GM12801 (cell line): ENCODE results near the gene ITGB8.

ENCODE experiments used
- TF ChIP-seq, protein P1 (sequence below): IDR thresholded peaks from one replicate; pipeline ENCODE4 v1.5.1; 2011; ENCODE audit warnings: control low read depth; ENCODE audit not compliant: insufficient read length; ENCODE audit errors: extremely low read depth

The ITGB8 gene

DNA sequence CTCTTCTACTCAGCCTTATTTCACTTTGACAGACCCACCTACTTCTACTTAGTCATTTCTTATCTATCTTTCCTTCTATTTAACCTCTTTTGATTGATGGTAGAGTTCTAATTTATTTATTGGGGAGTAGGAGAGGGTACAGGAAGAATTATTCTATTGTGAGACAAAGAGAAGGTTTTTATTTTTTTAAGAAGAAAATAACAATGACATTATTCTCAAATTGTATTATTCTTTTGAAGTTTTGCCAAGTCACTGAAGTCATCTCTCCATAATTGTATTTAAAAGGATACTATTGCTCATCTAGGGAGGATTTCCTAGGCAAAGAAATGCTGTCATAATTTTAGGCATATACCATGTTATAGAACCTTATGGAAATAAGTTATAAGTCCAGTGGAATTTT, 52.7 kb downstream of the ITGB8 start:
- TF ChIP-seq, protein P1, sequence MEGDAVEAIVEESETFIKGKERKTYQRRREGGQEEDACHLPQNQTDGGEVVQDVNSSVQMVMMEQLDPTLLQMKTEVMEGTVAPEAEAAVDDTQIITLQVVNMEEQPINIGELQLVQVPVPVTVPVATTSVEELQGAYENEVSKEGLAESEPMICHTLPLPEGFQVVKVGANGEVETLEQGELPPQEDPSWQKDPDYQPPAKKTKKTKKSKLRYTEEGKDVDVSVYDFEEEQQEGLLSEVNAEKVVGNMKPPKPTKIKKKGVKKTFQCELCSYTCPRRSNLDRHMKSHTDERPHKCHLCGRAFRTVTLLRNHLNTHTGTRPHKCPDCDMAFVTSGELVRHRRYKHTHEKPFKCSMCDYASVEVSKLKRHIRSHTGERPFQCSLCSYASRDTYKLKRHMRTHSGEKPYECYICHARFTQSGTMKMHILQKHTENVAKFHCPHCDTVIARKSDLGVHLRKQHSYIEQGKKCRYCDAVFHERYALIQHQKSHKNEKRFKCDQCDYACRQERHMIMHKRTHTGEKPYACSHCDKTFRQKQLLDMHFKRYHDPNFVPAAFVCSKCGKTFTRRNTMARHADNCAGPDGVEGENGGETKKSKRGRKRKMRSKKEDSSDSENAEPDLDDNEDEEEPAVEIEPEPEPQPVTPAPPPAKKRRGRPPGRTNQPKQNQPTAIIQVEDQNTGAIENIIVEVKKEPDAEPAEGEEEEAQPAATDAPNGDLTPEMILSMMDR: no peak

DNA sequence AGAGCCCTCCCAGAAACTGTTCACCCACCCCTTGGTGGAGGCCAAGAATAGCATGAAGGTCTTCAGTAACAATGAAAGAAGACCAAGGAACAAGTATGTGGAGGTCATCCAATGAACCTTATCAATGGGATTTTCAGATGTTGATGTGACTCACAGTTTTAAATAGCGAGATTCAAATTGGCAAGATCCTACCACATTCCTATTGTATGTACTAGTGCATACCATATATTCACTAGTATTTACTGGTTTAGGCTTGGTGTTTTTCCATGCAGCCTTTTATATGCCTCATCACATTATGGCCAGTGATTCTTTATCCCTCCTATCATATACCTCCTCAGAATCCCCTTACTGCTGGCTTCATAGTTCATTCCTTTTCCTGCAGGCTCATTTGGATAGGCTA, 54.4 kb downstream of the ITGB8 start:
- TF ChIP-seq, protein P1: no peak

DNA sequence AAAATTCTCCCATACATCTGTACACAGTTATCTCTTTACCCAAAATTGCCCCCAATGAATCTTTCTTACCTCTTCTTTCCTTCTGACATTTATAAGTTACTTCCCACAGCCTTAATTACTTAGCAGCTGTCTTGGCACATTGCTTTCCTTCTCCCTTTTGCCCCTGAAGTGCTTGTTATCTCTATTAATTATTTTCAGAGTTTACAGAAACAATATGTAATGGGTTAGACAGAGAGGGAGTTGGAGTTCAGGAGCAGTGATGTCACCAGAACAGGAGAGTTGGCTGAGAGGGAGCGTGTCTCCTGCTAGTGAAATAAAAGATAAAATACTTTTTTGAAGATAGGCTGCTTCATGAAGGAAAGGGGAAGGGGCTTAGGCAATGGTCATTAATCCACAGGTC, 57.4 kb downstream of the ITGB8 start:
- TF ChIP-seq, protein P1: no peak

DNA sequence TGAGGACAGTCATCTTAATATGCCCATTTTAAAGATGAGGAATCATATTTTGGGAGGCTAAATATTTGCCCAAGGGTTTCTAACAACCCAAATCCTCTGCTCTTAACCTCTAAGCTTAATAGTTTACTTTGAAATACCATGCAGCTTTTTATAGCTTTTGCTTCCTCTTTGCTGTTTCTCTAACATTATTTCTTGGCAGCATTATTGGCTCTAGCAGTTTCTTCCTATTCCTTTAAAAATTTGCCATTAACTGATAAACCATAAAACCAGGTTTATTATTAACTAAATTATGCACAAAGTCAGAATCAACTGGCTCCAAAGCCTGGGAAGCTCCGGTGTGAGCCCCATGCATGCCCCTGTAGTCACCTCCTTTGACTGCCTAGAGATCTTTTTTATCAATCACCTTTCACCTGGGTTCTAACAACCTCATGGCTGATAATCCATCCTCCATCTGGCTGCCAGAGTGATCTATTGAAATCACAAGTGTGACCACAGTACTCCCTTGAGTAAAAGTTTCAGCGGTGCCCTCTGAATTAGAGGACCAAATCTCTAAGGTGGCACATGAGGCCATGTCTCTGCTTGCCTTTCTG, 62.4 kb downstream of the ITGB8 start:
- TF ChIP-seq, protein P1: no peak

DNA sequence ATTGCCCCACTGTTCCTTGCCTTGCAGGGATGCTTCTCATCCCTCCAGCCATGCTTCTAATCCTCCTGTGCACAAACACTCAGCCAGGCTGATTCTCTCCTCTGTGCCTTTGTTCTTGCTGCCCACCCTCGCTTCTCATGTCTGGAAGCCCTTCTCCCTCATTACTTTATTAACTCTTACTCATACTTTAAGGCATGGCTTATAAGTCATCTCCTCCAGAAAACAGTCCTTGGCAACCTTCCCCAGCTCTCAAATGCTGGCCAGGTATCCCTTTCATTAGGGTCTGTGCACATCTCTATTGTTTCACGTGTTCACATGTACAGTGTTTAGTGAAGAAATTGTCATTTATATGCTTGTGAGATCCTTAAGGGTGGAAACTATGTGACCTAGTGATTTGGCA, 62.9 kb downstream of the ITGB8 start:
- TF ChIP-seq, protein P1: no peak

DNA sequence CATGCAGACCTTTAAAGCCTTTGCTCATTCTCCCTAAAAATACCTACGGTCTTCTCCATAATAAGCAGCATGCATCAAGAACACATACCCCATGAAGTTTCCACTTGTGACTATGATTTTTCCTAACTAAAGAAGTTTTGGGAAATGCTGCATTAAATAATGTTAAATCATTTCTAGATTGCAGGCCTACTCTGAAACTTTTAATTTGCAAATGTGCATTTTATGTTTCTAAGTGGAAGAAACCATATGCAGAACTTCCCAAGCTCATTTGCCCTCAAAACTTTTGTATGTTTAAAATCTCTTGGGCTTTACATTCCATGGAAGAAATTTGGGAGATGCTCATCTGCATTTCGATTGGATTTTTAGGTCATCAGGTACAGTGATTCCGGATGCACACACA, 63.6 kb downstream of the ITGB8 start:
- TF ChIP-seq, protein P1: no peak

DNA sequence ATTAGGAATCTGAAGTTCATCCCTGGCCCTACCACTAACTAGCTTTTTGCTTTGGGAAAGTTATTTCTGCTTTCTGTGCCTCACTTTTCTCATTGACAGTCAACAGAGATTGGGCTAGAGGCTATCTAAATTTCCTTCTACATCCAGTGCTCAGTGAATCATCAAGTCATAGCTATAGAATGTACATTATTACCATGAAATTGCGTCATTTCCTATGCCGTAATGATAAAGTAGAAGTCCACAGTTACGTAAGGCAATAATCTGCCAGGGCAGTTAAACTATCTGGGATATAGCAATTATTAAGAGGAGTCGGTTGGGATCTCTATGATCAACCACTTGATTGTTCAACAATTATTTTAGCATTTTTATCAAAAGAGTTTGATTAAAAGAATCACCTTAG, 64.4 kb downstream of the ITGB8 start:
- TF ChIP-seq, protein P1: no peak
